Measurements from ENCODE around the gene WDR5. TPM values are rescaled to one million over a fixed set of nuclear protein-coding genes. Genes with fewer than 3 reads are reported as not detected.

Gene WDR5
- total and polyA plus RNA-seq, 2 of the 13 experiments (the other 11 are each of a cell fraction or from before 2014, with no cell fraction given): 34.3 TPM

DNA sequence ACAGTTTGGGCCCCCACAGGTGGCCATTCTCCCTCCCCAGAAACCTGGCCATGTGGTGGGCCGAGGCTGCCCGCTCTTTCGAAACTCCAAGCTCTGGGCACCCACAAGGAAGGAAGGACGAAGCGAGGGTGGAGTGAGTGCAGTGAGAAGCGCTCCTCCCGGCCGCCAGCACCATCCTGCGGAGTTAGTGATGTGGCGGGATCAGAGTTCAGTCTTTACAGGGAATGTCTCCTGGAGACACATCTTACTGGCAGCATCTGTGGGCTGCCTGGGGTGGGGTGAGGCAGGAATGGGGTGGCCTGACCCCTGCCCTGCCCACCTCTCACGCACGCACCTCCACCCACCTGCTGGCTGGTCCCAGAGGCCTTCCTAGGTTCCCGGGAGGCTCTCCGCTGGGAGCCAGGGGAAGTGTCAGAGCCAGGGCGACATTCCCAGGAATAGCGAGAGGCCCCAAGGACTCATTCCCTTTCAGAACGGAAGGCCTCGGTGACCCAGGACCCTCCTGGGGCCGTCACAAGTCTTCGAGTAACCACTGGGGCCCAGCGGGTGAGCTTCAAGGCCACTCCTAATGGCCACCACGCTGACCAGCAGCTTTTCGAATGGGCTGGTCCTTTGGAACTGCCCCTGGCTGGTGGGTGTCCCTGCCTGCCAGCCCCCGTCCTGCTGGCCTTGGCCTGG is 34.0 kb downstream of the WDR5 start (continued):
- TF ChIP-seq, protein P1, sequence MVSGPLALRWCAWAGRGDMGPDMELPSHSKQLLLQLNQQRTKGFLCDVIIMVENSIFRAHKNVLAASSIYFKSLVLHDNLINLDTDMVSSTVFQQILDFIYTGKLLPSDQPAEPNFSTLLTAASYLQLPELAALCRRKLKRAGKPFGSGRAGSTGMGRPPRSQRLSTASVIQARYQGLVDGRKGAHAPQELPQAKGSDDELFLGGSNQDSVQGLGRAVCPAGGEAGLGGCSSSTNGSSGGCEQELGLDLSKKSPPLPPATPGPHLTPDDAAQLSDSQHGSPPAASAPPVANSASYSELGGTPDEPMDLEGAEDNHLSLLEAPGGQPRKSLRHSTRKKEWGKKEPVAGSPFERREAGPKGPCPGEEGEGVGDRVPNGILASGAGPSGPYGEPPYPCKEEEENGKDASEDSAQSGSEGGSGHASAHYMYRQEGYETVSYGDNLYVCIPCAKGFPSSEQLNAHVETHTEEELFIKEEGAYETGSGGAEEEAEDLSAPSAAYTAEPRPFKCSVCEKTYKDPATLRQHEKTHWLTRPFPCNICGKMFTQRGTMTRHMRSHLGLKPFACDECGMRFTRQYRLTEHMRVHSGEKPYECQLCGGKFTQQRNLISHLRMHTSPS (CRISPR knock-in tag; IDR thresholded peaks at IDR 0.05; ENCODE audit: low read depth): no peak
- TF ChIP-seq ZNF160 (CRISPR knock-in tag; IDR thresholded peaks at IDR 0.05) (no peak), ERF (CRISPR knock-in tag; IDR thresholded peaks at IDR 0.05) (no peak)

DNA sequence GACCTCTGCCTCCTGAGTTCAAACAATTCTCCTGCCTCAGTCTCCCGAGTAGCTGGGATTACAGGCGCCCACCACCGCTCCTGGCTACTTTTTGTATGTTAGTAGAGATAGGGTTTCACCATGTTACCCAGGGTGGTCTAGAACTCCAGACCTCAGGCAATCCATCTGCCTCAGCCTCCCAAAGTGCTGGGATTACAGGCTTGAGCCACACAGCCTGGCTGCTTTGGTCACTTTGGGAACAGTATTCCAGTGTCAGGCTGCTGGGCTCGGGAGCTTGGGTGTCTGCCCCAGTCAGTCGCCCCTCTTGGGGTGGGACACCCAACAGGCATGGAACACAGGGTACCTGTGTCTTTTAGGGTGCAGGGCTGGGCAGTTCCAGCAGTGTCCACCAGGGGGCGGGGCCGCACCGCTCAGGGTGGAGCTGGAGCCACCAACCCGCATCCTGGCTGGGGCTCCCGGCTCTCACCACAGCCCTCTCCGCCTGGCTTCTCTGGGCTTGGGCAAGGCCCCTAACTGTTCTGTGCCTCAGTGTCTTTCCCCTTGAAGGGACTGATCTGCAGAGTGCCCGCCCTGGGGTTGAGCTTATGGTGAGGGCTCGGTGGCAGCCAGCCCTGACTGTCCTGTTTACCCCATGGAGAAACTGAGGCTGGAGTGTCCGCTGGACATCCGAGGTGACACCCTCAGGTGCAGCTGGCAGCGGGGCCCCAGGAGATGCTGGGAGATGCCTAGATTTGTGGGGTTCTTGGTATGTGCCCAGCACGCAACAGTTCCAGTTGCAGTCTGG is 34.8 kb downstream of the WDR5 start:
- POLR2A ChIA-PET: interaction anchor here (1.5 to 3.6 kb wide), 4 partner anchors 158 to 272 kb away, joined by 3 to 13 read pairs (median 4); no protein-coding TSS in a partner anchor
- Histone ChIP-seq H3K4me2 (ENCODE audit: low read depth, low read length) (no peak overlapping the region), H3K27me3 (ENCODE audit: control insufficient read depth in 1 of 2, insufficient read depth in 2 of 2, low read length in 2 of 2) (peaks cover 0 to 33% of the 10 kb centered on the region in 2 experiments; a peak in 4 of 5 replicates), H3K36me3 (replicated peaks in 1 of 2; ENCODE audit: control insufficient read depth in 1 of 2, insufficient read depth in 2 of 2, low read length in 2 of 2) (no peaks in the 10 kb centered on the region), H2AFZ (ENCODE audit: low read length) (no peak overlapping the region), H3K4me1 (ENCODE audit: insufficient read depth, low read length) (peaks cover 19% of the 10 kb centered on the region), H4K20me1 (ENCODE audit: insufficient read depth, low read length) (no peaks in the 10 kb centered on the region), H3K9me3 (ENCODE audit: low read length) (no peaks in the 10 kb centered on the region), H3K9ac (ENCODE audit: insufficient read depth, low read depth, low read length) (peak overlapping the region; percentile 34; the same call in 1 of the 2 replicates), H3K27ac (ENCODE audit: extremely low read length, insufficient read depth, low read length) (no peak overlapping the region), H3K4me3 (replicated peaks in 1 of 3; ENCODE audit: insufficient read depth in 1 of 3, low read depth in 2 of 3, low read length in 3 of 3) (peak overlapping the region in 1 of 3 experiments; percentile 40; a peak in 2 of 6 replicates), H3K79me2 (ENCODE audit: insufficient read depth, low read length) (no peaks in the 10 kb centered on the region)
- intact Hi-C loops (cut with micrococcal nuclease; ENCODE audit: unreplicated experiment): loop anchor here (1.0 to 10.0 kb wide), 6 partner anchors 47 to 273 kb away; partner anchors contain the start of gene RXRA
- in situ Hi-C loops (cut with HindIII; ENCODE audit: extremely low pct_ligation_motif_present, low pct_unique_long_range_greater_than_20kb): no loop called here
- ATAC-seq (no peak), DNase-seq (ENCODE audit: low spot score) (no peak), FAIRE-seq (peak; percentile 8)
- WGBS (ENCODE audit: low lambda C conversion rate): 50% methylated on average over 7 of the region's 17 CpGs
- CTCF ChIA-PET (ENCODE audit: low intra/inter-chr PET ratio, low total read pairs): interaction anchor here (1.7 to 2.5 kb wide), 2 partner anchors 47 to 272 kb away, joined by 7 to 26 read pairs; no protein-coding TSS in a partner anchor
- no TSS peak for BruUV-seq (replicated peaks)
- TF ChIP-seq, protein P2, sequence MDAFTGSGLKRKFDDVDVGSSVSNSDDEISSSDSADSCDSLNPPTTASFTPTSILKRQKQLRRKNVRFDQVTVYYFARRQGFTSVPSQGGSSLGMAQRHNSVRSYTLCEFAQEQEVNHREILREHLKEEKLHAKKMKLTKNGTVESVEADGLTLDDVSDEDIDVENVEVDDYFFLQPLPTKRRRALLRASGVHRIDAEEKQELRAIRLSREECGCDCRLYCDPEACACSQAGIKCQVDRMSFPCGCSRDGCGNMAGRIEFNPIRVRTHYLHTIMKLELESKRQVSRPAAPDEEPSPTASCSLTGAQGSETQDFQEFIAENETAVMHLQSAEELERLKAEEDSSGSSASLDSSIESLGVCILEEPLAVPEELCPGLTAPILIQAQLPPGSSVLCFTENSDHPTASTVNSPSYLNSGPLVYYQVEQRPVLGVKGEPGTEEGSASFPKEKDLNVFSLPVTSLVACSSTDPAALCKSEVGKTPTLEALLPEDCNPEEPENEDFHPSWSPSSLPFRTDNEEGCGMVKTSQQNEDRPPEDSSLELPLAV (CRISPR knock-in tag; conservative IDR thresholded peaks at IDR 0.05; ENCODE audit: low read depth): no peak
- TF ChIP-seq ZNF556 (CRISPR knock-in tag; IDR thresholded peaks at IDR 0.05; ENCODE audit: borderline replicate concordance) (no peak), ZNF350 (CRISPR knock-in tag; IDR thresholded peaks at IDR 0.05; ENCODE audit: borderline replicate concordance, low read depth) (no peak), DR1 (CRISPR knock-in tag; IDR thresholded peaks at IDR 0.05) (no peak), MIXL1 (CRISPR knock-in tag; IDR thresholded peaks at IDR 0.05) (no peak), ZKSCAN1 (IDR thresholded peaks at IDR 0.05; ENCODE audit: low read length) (no peak), THAP11 (CRISPR knock-in tag; IDR thresholded peaks at IDR 0.05) (no peak), ZNF878 (CRISPR knock-in tag; IDR thresholded peaks at IDR 0.05) (no peak), ZNF501 (CRISPR knock-in tag; IDR thresholded peaks at IDR 0.05) (no peak), MBNL3 (CRISPR knock-in tag; conservative IDR thresholded peaks at IDR 0.05) (no peak), KMT2A (CRISPR knock-in tag; IDR thresholded peaks at IDR 0.05) (no peak), ZNF337 (CRISPR knock-in tag; IDR thresholded peaks at IDR 0.05; ENCODE audit: borderline replicate concordance, low read depth) (no peak)
- TF ChIP-seq, protein P3, sequence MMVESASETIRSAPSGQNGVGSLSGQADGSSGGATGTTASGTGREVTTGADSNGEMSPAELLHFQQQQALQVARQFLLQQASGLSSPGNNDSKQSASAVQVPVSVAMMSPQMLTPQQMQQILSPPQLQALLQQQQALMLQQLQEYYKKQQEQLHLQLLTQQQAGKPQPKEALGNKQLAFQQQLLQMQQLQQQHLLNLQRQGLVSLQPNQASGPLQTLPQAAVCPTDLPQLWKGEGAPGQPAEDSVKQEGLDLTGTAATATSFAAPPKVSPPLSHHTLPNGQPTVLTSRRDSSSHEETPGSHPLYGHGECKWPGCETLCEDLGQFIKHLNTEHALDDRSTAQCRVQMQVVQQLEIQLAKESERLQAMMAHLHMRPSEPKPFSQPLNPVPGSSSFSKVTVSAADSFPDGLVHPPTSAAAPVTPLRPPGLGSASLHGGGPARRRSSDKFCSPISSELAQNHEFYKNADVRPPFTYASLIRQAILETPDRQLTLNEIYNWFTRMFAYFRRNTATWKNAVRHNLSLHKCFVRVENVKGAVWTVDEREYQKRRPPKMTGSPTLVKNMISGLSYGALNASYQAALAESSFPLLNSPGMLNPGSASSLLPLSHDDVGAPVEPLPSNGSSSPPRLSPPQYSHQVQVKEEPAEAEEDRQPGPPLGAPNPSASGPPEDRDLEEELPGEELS (CRISPR knock-in tag; IDR thresholded peaks at IDR 0.05): no peak
